H9 (cell line): ENCODE measurements around the gene TRMT61B. TPM values are rescaled to one million over a fixed set of nuclear protein-coding genes. Genes with fewer than 3 reads are reported as not detected.

ENCODE experiments used
- DNase-seq: peaks from one replicate; pipeline ENCODE4 v3.0.0-alpha.2; 2017
- H2AFZ ChIP-seq: one replicate; pipeline ENCODE4 v1.6.1; 2013; ENCODE audit warnings: mild to moderate bottlenecking, low read length, control low read depth, moderate library complexity
- H2AK5ac ChIP-seq: 2 replicates; pipeline ENCODE4 v1.6.1; 2013; ENCODE audit warnings: low read length, control low read depth, mixed read lengths; ENCODE audit not compliant: insufficient read length
- H2BK120ac ChIP-seq: one replicate; pipeline ENCODE4 v1.6.1; 2013; ENCODE audit warnings: low read depth, mild to moderate bottlenecking, low read length, control low read depth, inconsistent platforms; ENCODE audit not compliant: poor library complexity, severe bottlenecking
- H2BK12ac ChIP-seq: 2 replicates; pipeline ENCODE4 v1.6.1; 2013; ENCODE audit warnings: low read length, control low read depth, mixed read lengths, low read depth; ENCODE audit not compliant: insufficient read length
- H2BK15ac ChIP-seq: 2 replicates; pipeline ENCODE4 v1.6.1; 2013; ENCODE audit warnings: low read depth, low read length, control low read depth
- H2BK20ac ChIP-seq: one replicate; pipeline ENCODE4 v1.6.1; 2013; ENCODE audit warnings: low read depth, mild to moderate bottlenecking, low read length, control low read depth, inconsistent platforms; ENCODE audit not compliant: poor library complexity, severe bottlenecking
- H2BK5ac ChIP-seq: 2 replicates; pipeline ENCODE4 v1.6.1; 2013; ENCODE audit warnings: low read length, control low read depth, mixed read lengths; ENCODE audit not compliant: insufficient read length
- H3K14ac ChIP-seq: 2 replicates; pipeline ENCODE4 v1.6.1; 2013; ENCODE audit warnings: low read length, control low read depth; ENCODE audit not compliant: insufficient read depth
- H3K18ac ChIP-seq: 2 replicates; pipeline ENCODE4 v1.6.1; 2013; ENCODE audit warnings: low read depth, mild to moderate bottlenecking, mixed read lengths, low read length, control low read depth; ENCODE audit not compliant: insufficient read length
- H3K23ac ChIP-seq: 2 replicates; pipeline ENCODE4 v1.6.1; 2013; ENCODE audit warnings: low read length, control low read depth, mixed read lengths, low read depth; ENCODE audit not compliant: insufficient read length
- H3K23me2 ChIP-seq: 2 replicates; pipeline ENCODE4 v1.6.1; 2013; ENCODE audit warnings: low read depth, mild to moderate bottlenecking, mixed read lengths, low read length, control low read depth; ENCODE audit not compliant: insufficient read length, poor library complexity, severe bottlenecking
- H3K27ac ChIP-seq: 2 replicates; pipeline ENCODE4 v1.5.1; 2013; ENCODE audit warnings: low read length, control low read depth, mixed read lengths, low read depth; ENCODE audit not compliant: insufficient read length
- H3K27me3 ChIP-seq: 2 replicates; pipeline ENCODE4 v1.6.1; 2013; ENCODE audit warnings: low read length, control low read depth, inconsistent platforms; ENCODE audit not compliant: insufficient read depth
- H3K4ac ChIP-seq: 2 replicates; pipeline ENCODE4 v1.6.1; 2013; ENCODE audit warnings: low read depth, mild to moderate bottlenecking, control low read depth, inconsistent platforms, low read length, moderate library complexity
- H3K4me1 ChIP-seq: 2 replicates; pipeline ENCODE4 v1.6.1; 2013; ENCODE audit warnings: low read length, control low read depth, inconsistent platforms; ENCODE audit not compliant: insufficient read depth
- H3K4me2 ChIP-seq: 2 replicates; pipeline ENCODE4 v1.6.1; 2013; ENCODE audit warnings: low read length, control low read depth, mixed read lengths; ENCODE audit not compliant: insufficient read length, insufficient read depth
- H3K56ac ChIP-seq: 2 replicates; pipeline ENCODE4 v1.6.1; 2013; ENCODE audit warnings: low read depth, mild to moderate bottlenecking, mixed read lengths, low read length, control low read depth; ENCODE audit not compliant: insufficient read length
- H3K79me1 ChIP-seq: 2 replicates; pipeline ENCODE4 v1.6.1; 2013; ENCODE audit warnings: low read depth, mild to moderate bottlenecking, moderate library complexity, low read length, control low read depth, inconsistent platforms; ENCODE audit not compliant: insufficient read depth, poor library complexity, severe bottlenecking
- H3K79me2 ChIP-seq: 2 replicates; pipeline ENCODE4 v1.6.1; 2013; ENCODE audit warnings: low read length, control low read depth, inconsistent platforms; ENCODE audit not compliant: insufficient read depth
- H3K9ac ChIP-seq: 2 replicates; pipeline ENCODE4 v1.6.1; 2013; ENCODE audit warnings: low read length, control low read depth, mixed read lengths; ENCODE audit not compliant: insufficient read length; ENCODE audit errors: extremely low read depth
- H3K9me3 ChIP-seq: one replicate; pipeline ENCODE4 v1.6.1; 2013; ENCODE audit warnings: low read depth, low read length, inconsistent platforms; ENCODE audit not compliant: control insufficient read depth
- H3T11ph ChIP-seq: one replicate; pipeline ENCODE4 v1.6.1; 2013; ENCODE audit warnings: mild to moderate bottlenecking, low read length, control low read depth, inconsistent platforms
- H4K20me1 ChIP-seq: one replicate; pipeline ENCODE4 v1.6.1; 2013; ENCODE audit not compliant: control insufficient read depth, insufficient read length, insufficient read depth
- H4K5ac ChIP-seq: 2 replicates; pipeline ENCODE4 v1.6.1; 2013; ENCODE audit warnings: low read depth, mild to moderate bottlenecking, mixed read lengths, low read length, control low read depth; ENCODE audit not compliant: insufficient read length
- H4K8ac ChIP-seq: replicated peaks from 2 replicates; pipeline ENCODE4 v1.6.1; 2013; ENCODE audit warnings: low read length, control low read depth, mixed read lengths, low read depth; ENCODE audit not compliant: insufficient read length
- H4K91ac ChIP-seq: 2 replicates; pipeline ENCODE4 v1.6.1; 2013; ENCODE audit warnings: low read depth, mild to moderate bottlenecking, moderate library complexity, mixed read lengths, low read length, control low read depth; ENCODE audit not compliant: insufficient read length
- H3K27ac Mint-ChIP-seq, 3 experiments: 2 replicates in 2 of 3; 3 replicates in 1 of 3; pipeline ENCODE4 v1.8.0; 2020 to 2021; ENCODE audit warnings: mixed read lengths in 3 of 3, mild to moderate bottlenecking in 1 of 3, moderate library complexity in 1 of 3
- H3K27me3 Mint-ChIP-seq: 2 replicates; pipeline ENCODE4 v1.8.0; 2021; ENCODE audit warnings: low read depth, mild to moderate bottlenecking, moderate library complexity, mixed read lengths
- H3K36me3 Mint-ChIP-seq, 3 experiments: 2 replicates in 2 of 3; 3 replicates in 1 of 3; pipeline ENCODE4 v1.8.0; 2020 to 2021; ENCODE audit warnings: low read depth in 3 of 3, mixed read lengths in 3 of 3; ENCODE audit not compliant: insufficient read depth in 1 of 3
- H3K4me1 Mint-ChIP-seq, 2 experiments: 2 replicates each; pipeline ENCODE4 v1.8.0; 2020; ENCODE audit warnings: mixed read lengths in 2 of 2
- H3K4me3 Mint-ChIP-seq, 2 experiments: 2 replicates in 1 of 2; 3 replicates in 1 of 2; pipeline ENCODE4 v1.8.0; 2020 to 2021; ENCODE audit warnings: mild to moderate bottlenecking in 2 of 2, mixed read lengths in 2 of 2, moderate library complexity in 1 of 2
- H3K9me3 Mint-ChIP-seq, 2 experiments: 2 replicates in 1 of 2; 3 replicates in 1 of 2; pipeline ENCODE4 v1.8.0; 2020; ENCODE audit warnings: mild to moderate bottlenecking in 2 of 2, mixed read lengths in 2 of 2, moderate library complexity in 1 of 2
- WGBS: extraction: QIAGEN DNeasy Blood & Tissue Kit; methylation state at CpG from one replicate; pipeline ENCODE4 v1.1.7; 2013; ENCODE audit warnings: missing lambda C conversion rate, low lambda C conversion rate, mixed read lengths; ENCODE audit not compliant: insufficient read length; ENCODE audit errors: extremely low coverage; 5-methylcytosine and 5-hydroxymethylcytosine counted together
- total RNA-seq: library from RNA; stranded (reverse); gene quantifications from 2 replicates; pipeline ENCODE4 v1.2.1, GENCODE V29; 2021
- TF ChIP-seq, protein P1 (sequence below): fragments of 200-600 bp; sonication (generic); conservative IDR thresholded peaks from 3 replicates; pipeline ENCODE4 v1.8.0; 2021; ENCODE audit warnings: antibody characterized with exemption, mild to moderate bottlenecking

Gene TRMT61B
- total RNA-seq, 1 experiment from 2014 or later = 20.7 TPM

DNA sequence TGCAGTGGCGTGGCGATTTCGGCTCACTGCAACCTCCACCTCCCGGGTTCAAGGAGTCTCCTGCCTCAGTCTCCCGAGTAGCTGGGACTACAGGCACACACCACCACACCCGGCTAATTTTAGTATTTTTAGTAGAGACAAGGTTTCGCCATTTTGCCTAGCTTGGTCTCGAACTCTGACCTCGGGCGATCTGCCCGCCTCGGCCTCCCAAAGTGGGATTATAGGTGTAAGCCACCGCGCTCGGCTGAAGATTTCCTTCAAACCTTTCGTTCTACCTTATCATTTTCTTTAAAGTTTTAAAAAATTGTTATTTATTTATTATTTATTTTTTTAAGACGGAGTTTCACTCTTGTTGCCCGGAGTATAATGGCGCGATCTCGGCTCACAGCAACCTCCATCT is 23.4 kb upstream of the TRMT61B start:
- Mint-ChIP-seq H3K27me3 (no peaks in the 10 kb centered on the region), H3K4me1 (peaks cover 23 to 24% of the 10 kb centered on the region in 2 experiments), H3K4me3 (peak overlapping the region in 1 of 2 experiments; percentile 85; a peak in 1 of 5 replicates), H3K36me3 (peaks cover 3 to 10% (median 8%) of the 10 kb centered on the region in 3 experiments; a peak in 6 of 7 replicates), H3K9me3 (peaks cover 0 to 2% of the 10 kb centered on the region in 2 experiments; a peak in 1 of 5 replicates), H3K27ac (no peak overlapping the region)
- Histone ChIP-seq H3K27ac (no peak overlapping the region), H3K79me2 (peaks cover 40% of the 10 kb centered on the region), H3K23me2 (peaks cover 3% of the 10 kb centered on the region), H3K56ac (no peak overlapping the region), H2BK15ac (no peak overlapping the region), H4K8ac (no peak overlapping the region), H3K79me1 (no peaks in the 10 kb centered on the region), H2BK20ac (no peak overlapping the region), H4K5ac (no peak overlapping the region), H3K9me3 (no peaks in the 10 kb centered on the region), H3K9ac (no peak overlapping the region), H3K4me2 (no peak overlapping the region), H3K27me3 (no peaks in the 10 kb centered on the region), H3K18ac (no peak overlapping the region), H3K4me1 (peaks cover 2% of the 10 kb centered on the region; the same call in 1 of the 2 replicates), H2BK120ac (no peak overlapping the region), H3K14ac (no peak overlapping the region), H4K20me1 (no peaks in the 10 kb centered on the region), H3K4ac (no peak overlapping the region), H2BK12ac (no peak overlapping the region), H2AK5ac (no peak overlapping the region), H4K91ac (no peak overlapping the region), H3T11ph (no peak overlapping the region), H2BK5ac (no peak overlapping the region), H2AFZ (no peak overlapping the region), H3K23ac (no peak overlapping the region)
- WGBS = no CpG with 5 or more reads among the region's 21 CpGs
- DNase-seq = no peak
- TF ChIP-seq, protein P1, sequence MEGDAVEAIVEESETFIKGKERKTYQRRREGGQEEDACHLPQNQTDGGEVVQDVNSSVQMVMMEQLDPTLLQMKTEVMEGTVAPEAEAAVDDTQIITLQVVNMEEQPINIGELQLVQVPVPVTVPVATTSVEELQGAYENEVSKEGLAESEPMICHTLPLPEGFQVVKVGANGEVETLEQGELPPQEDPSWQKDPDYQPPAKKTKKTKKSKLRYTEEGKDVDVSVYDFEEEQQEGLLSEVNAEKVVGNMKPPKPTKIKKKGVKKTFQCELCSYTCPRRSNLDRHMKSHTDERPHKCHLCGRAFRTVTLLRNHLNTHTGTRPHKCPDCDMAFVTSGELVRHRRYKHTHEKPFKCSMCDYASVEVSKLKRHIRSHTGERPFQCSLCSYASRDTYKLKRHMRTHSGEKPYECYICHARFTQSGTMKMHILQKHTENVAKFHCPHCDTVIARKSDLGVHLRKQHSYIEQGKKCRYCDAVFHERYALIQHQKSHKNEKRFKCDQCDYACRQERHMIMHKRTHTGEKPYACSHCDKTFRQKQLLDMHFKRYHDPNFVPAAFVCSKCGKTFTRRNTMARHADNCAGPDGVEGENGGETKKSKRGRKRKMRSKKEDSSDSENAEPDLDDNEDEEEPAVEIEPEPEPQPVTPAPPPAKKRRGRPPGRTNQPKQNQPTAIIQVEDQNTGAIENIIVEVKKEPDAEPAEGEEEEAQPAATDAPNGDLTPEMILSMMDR = no peak
